WERI-Rb-1 (cell line): Measurements from ENCODE around the gene RHOU.

Source experiments
- DNase-seq: peaks from one replicate; pipeline ENCODE4 v3.0.0-alpha.2; 2020
- H3K27ac ChIP-seq: fragments of 250-450 bp; sonication (Bioruptor Pico); 2 replicates; pipeline ENCODE4 v1.5.1; 2020; ENCODE audit warnings: mild to moderate bottlenecking, moderate library complexity
- H3K27me3 ChIP-seq: fragments of 250-450 bp; sonication (Bioruptor Pico); 2 replicates; pipeline ENCODE4 v1.5.1; 2021; ENCODE audit warnings: mild to moderate bottlenecking, low read depth, moderate library complexity; ENCODE audit not compliant: insufficient read depth, severe bottlenecking
- H3K36me3 ChIP-seq: fragments of 250-450 bp; sonication (Bioruptor Pico); 2 replicates; pipeline ENCODE4 v1.5.1; 2020; ENCODE audit warnings: mild to moderate bottlenecking, moderate library complexity
- H3K4me3 ChIP-seq: 2 replicates; pipeline ENCODE4 v1.5.1; 2011; ENCODE audit warnings: low read depth, mild to moderate bottlenecking, control low read depth, low read length
- H3K9me3 ChIP-seq: fragments of 250-450 bp; sonication (Bioruptor Pico); 2 replicates; pipeline ENCODE4 v1.5.1; 2021; ENCODE audit warnings: mild to moderate bottlenecking, moderate library complexity; ENCODE audit not compliant: severe bottlenecking
- CTCF ChIP-seq: IDR thresholded peaks from 2 replicates; pipeline ENCODE4 v1.5.1; 2011; ENCODE audit warnings: low read depth, mild to moderate bottlenecking, control low read depth, inconsistent platforms, low read length

Gene RHOU

GRCh38 chr1:228751360-228752098 lies 16.2 kb downstream of the RHOU start:
- Histone ChIP-seq H3K9me3 (no peaks in the 10 kb centered on the region), H3K36me3 (no peaks in the 10 kb centered on the region), H3K4me3 (no peak overlapping the region), H3K27me3 (no peaks in the 10 kb centered on the region), H3K27ac (no peak overlapping the region)
- TF ChIP-seq CTCF = no peak
- no peak for DNase-seq

- Histone ChIP-seq H3K36me3 (no peaks in the 10 kb centered on the region), H3K9me3 (no peaks in the 10 kb centered on the region), H3K4me3 (no peak overlapping the region), H3K27me3 (no peaks in the 10 kb centered on the region), H3K27ac (no peak overlapping the region)
- TF ChIP-seq CTCF = no peak
- no peak for DNase-seq
Observed at GRCh38 chr1:228752258-228752657, 17.0 kb downstream of the RHOU start.

- H3K27ac ChIP-seq = no peak overlapping the region
- H3K9me3 ChIP-seq = no peaks in the 10 kb centered on the region
- DNase-seq = no peak
- no peaks in the 10 kb centered on the region for H3K27me3 ChIP-seq
- TF ChIP-seq CTCF = no peak
- no peaks in the 10 kb centered on the region for H3K36me3 ChIP-seq
- H3K4me3 ChIP-seq = no peak overlapping the region
Observed at GRCh38 chr1:228752675-228753265, 17.5 kb downstream of the RHOU start.

GRCh38 chr1:228753287-228753686 lies 18.0 kb downstream of the RHOU start:
- H3K36me3 ChIP-seq = no peaks in the 10 kb centered on the region
- DNase-seq = no peak
- H3K9me3 ChIP-seq = no peaks in the 10 kb centered on the region
- no peak overlapping the region for H3K4me3 ChIP-seq
- H3K27ac ChIP-seq = no peak overlapping the region
- H3K27me3 ChIP-seq = no peaks in the 10 kb centered on the region
- no peak for TF ChIP-seq CTCF

GRCh38 chr1:228753786-228754360 lies 18.6 kb downstream of the RHOU start:
- TF ChIP-seq CTCF = no peak
- no peaks in the 10 kb centered on the region for H3K9me3 ChIP-seq
- H3K27ac ChIP-seq = no peak overlapping the region
- DNase-seq = no peak
- H3K36me3 ChIP-seq = no peaks in the 10 kb centered on the region
- no peaks in the 10 kb centered on the region for H3K27me3 ChIP-seq
- H3K4me3 ChIP-seq = no peak overlapping the region
